ENCODE measurements around the gene VPS37C. TPM values are rescaled to one million over a fixed set of nuclear protein-coding genes. Genes with fewer than 3 reads are reported as not detected.
A peak's percentile ranks its signal among the peaks of the same experiment; 100 is the strongest.

Gene VPS37C
- total RNA-seq, 1 donor from 2014 or later: 9.9 TPM

- Histone ChIP-seq H3K27me3 (no peaks in the 10 kb centered on the region), H3F3A (ENCODE audit: low read depth) (no peaks in the 10 kb centered on the region), H3K79me2 (ENCODE audit: low read depth) (no peaks in the 10 kb centered on the region), H3K4me2 (no peak overlapping the region), H3K4me1 (no peaks in the 10 kb centered on the region), H3K9me3 (ENCODE audit: low read depth) (no peaks in the 10 kb centered on the region), H3K36me3 (no peaks in the 10 kb centered on the region), H4K20me1 (ENCODE audit: low read depth) (no peaks in the 10 kb centered on the region), H3K4me3 (no peak overlapping the region), H2AFZ (replicated peaks) (no peak overlapping the region), H3K9ac (no peak overlapping the region), H3K27ac (no peak overlapping the region)
- H3K4me3 Mint-ChIP-seq: peak overlapping the region; percentile 53
- no peak for TF ChIP-seq EZH2phosphoT487 (IDR thresholded peaks at IDR 0.05)
- no peak for TF ChIP-seq EZH2 (IDR thresholded peaks at IDR 0.05)
- TF ChIP-seq CTCF (IDR thresholded peaks at IDR 0.05): no peak
- H3K27ac Mint-ChIP-seq: no peak overlapping the region
- no peaks in the 10 kb centered on the region for H3K36me3 Mint-ChIP-seq
- H3K4me1 Mint-ChIP-seq: peaks cover 3% of the 10 kb centered on the region
- no peak for DNase-seq (ENCODE audit: low spot score)
- peaks cover 6% of the 10 kb centered on the region for H3K27me3 Mint-ChIP-seq (ENCODE audit: insufficient read depth, low read depth)
- peaks cover 6% of the 10 kb centered on the region for H3K9me3 Mint-ChIP-seq
Observed at GRCh38 chr11:61172888-61173287, 11.7 kb upstream of the VPS37C start.

- no peaks in the 10 kb centered on the region for H3K4me1 ChIP-seq
- Mint-ChIP-seq H3K9me3 (peaks cover 8% of the 10 kb centered on the region), H3K4me1 (peaks cover 3% of the 10 kb centered on the region), H3K36me3 (no peaks in the 10 kb centered on the region), H3K27me3 (ENCODE audit: insufficient read depth, low read depth) (peaks cover 7% of the 10 kb centered on the region), H3K4me3 (no peak overlapping the region), H3K27ac (no peak overlapping the region)
- DNase-seq (ENCODE audit: low spot score): no peak
- H3K27me3 ChIP-seq: no peaks in the 10 kb centered on the region
- H3K27ac ChIP-seq: no peak overlapping the region
- H3K4me2 ChIP-seq: no peak overlapping the region
- no peak overlapping the region for H3K9ac ChIP-seq
- H3K79me2 ChIP-seq (ENCODE audit: low read depth): no peaks in the 10 kb centered on the region
- no peaks in the 10 kb centered on the region for H3F3A ChIP-seq (ENCODE audit: low read depth)
- TF ChIP-seq EZH2phosphoT487 (IDR thresholded peaks at IDR 0.05) (no peak), CTCF (IDR thresholded peaks at IDR 0.05) (no peak), EZH2 (IDR thresholded peaks at IDR 0.05) (no peak)
- H3K36me3 ChIP-seq: no peaks in the 10 kb centered on the region
- H3K9me3 ChIP-seq (ENCODE audit: low read depth): no peaks in the 10 kb centered on the region
- H2AFZ ChIP-seq (replicated peaks): no peak overlapping the region
- no peaks in the 10 kb centered on the region for H4K20me1 ChIP-seq (ENCODE audit: low read depth)
- H3K4me3 ChIP-seq: no peak overlapping the region
Observed at GRCh38 chr11:61172356-61172755, 11.1 kb upstream of the VPS37C start.

GRCh38 chr11:61171907-61172306 lies 10.7 kb upstream of the VPS37C start:
- H3K27me3 Mint-ChIP-seq (ENCODE audit: insufficient read depth, low read depth): peaks cover 7% of the 10 kb centered on the region
- no peaks in the 10 kb centered on the region for H3K27me3 ChIP-seq
- H3K9me3 ChIP-seq (ENCODE audit: low read depth): no peaks in the 10 kb centered on the region
- no peak overlapping the region for H3K27ac Mint-ChIP-seq
- no peak overlapping the region for H3K9ac ChIP-seq
- H3K4me1 Mint-ChIP-seq: peaks cover 3% of the 10 kb centered on the region
- H2AFZ ChIP-seq (replicated peaks): no peak overlapping the region
- no peak for DNase-seq (ENCODE audit: low spot score)
- no peaks in the 10 kb centered on the region for H3K4me1 ChIP-seq
- H3K36me3 ChIP-seq: no peaks in the 10 kb centered on the region
- H3K4me3 ChIP-seq: no peak overlapping the region
- H3K4me3 Mint-ChIP-seq: no peak overlapping the region
- no peaks in the 10 kb centered on the region for H3F3A ChIP-seq (ENCODE audit: low read depth)
- H3K4me2 ChIP-seq: no peak overlapping the region
- no peaks in the 10 kb centered on the region for H3K79me2 ChIP-seq (ENCODE audit: low read depth)
- H3K9me3 Mint-ChIP-seq: peaks cover 10% of the 10 kb centered on the region
- no peak overlapping the region for H3K27ac ChIP-seq
- H4K20me1 ChIP-seq (ENCODE audit: low read depth): no peaks in the 10 kb centered on the region
- TF ChIP-seq CTCF (IDR thresholded peaks at IDR 0.05): no peak
- TF ChIP-seq EZH2phosphoT487 (IDR thresholded peaks at IDR 0.05): no peak
- no peak for TF ChIP-seq EZH2 (IDR thresholded peaks at IDR 0.05)
- H3K36me3 Mint-ChIP-seq: no peaks in the 10 kb centered on the region
